22Rv1 (cell line): Measurements from ENCODE around the gene PIP4P1.

ENCODE experiments used
- ZFX ChIP-seq: fragments of 450-650 bp; IDR thresholded peaks from 2 replicates; pipeline ENCODE4 v1.6.1; 2017; ENCODE audit warnings: antibody characterized with exemption, borderline replicate concordance
- TF ChIP-seq, protein P1 (sequence below): fragments of 450-650 bp; IDR thresholded peaks from 2 replicates; pipeline ENCODE4 v1.5.1; 2017; ENCODE audit warnings: mild to moderate bottlenecking

DNA sequence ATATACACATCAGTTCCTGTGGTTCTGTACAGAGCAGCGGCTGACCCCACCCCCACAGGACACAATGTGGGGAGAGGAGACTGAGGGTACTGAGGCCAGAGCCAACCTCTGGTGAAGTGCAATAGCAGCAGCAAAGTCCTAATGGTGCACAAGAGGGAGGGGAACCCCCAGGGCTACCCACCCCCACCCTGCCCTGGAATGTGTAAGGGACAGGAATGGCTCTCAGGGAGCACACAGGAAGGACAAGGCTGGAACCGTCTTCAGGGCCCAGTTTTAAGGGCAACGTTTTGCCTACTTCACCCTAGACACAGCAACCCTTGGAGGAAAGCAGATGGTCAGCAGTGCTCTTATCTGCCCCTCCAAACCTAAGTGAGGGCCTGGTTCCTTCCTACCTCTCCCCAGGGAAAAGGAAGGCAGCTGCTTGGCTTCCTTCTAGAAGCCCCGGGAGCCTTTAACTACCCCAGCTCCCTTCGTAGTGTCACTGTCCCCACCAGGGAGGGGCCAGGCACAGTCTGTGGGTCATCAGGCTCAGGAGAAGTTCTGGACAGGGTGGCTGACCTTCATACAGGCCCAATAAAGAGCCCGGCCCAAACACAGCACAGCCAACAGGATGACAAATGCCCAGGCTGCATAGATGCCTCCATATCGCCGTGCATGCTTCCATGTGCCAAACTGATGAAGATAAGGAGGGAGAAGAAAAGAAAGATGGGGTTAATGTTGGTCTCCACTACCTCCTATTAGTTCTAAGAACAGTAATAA is 3.0 kb downstream of the PIP4P1 start:
- TF ChIP-seq, protein P1, sequence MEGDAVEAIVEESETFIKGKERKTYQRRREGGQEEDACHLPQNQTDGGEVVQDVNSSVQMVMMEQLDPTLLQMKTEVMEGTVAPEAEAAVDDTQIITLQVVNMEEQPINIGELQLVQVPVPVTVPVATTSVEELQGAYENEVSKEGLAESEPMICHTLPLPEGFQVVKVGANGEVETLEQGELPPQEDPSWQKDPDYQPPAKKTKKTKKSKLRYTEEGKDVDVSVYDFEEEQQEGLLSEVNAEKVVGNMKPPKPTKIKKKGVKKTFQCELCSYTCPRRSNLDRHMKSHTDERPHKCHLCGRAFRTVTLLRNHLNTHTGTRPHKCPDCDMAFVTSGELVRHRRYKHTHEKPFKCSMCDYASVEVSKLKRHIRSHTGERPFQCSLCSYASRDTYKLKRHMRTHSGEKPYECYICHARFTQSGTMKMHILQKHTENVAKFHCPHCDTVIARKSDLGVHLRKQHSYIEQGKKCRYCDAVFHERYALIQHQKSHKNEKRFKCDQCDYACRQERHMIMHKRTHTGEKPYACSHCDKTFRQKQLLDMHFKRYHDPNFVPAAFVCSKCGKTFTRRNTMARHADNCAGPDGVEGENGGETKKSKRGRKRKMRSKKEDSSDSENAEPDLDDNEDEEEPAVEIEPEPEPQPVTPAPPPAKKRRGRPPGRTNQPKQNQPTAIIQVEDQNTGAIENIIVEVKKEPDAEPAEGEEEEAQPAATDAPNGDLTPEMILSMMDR = no peak
- TF ChIP-seq ZFX = no peak
